Esophagus squamous epithelium (tissue), 4 donors: ENCODE data around the gene PRKCA.

Source experiments
- CTCF ChIP-seq, 6 experiments: fragments of 450-650 bp in 4 of 6; fragments of 200-600 bp in 2 of 6; sonication (generic) in 2 of 6; IDR thresholded peaks; one replicate each; pipeline ENCODE4 v1.5.1; 2016 to 2019; ENCODE audit warnings: antibody characterized with exemption in 6 of 6, mild to moderate bottlenecking in 4 of 6, moderate library complexity in 4 of 6
- POLR2A ChIP-seq, 4 donors: fragments of 450-650 bp; IDR thresholded peaks; one replicate each; pipeline ENCODE4 v1.6.1; 2017; ENCODE audit warnings: antibody characterized with exemption in 4 of 4, mild to moderate bottlenecking in 4 of 4, moderate library complexity in 3 of 4

- TF ChIP-seq CTCF (IDR thresholded peaks at IDR 0.05) (no peak), POLR2A (IDR thresholded peaks at IDR 0.05) (no peak)
Measured at GRCh38 chr17:66549731-66550207, 247.4 kb downstream of the PRKCA start.
